GM19455 (cell line): ENCODE measurements around the gene CA12.

Experiments used
- ATAC-seq: cut with Tn5 transposase; IDR thresholded peaks from one replicate; pipeline ENCODE4 v1.9.1; 2021; ENCODE audit not compliant: unreplicated experiment

CA12 gene

DNA sequence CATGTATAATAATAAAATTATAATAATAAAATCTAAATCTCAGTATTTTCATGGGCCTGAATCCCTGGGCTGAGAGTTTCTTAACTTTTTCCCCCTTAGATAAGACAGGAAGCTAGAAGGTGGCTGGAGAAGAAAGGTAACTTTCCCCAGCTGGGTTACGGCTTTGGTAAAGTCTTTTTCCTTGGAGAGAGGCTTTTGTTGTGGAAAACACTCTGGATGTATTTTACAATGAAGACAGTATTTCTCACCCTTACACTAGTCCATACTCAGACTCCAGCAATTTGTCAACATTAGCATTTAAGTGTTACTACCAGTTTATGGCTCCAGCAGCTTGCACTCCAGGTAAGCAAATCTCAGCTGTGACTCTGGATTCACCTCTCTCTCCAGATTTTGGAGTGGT lies 69.4 kb downstream of the CA12 start:
- ATAC-seq, result no peak

DNA sequence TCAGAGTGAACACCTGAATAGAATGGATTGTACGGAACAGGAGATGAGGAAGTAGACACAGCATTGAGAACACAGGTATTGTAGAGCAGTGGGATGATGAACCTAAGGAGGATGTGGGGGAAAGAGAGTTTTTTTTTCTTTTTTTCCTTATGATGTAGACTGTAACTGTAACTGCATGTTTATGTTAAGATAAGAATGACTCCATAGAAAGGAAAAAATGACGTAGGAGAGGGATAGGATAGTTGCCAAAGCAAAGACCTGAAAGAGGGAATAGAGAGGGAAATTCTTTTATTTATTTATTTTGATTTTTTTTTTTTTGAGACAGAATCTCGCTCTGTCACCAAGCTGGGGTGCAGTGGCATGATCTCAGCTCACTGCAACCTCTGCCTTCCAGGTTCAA lies 71.0 kb downstream of the CA12 start:
- ATAC-seq, result no peak

DNA sequence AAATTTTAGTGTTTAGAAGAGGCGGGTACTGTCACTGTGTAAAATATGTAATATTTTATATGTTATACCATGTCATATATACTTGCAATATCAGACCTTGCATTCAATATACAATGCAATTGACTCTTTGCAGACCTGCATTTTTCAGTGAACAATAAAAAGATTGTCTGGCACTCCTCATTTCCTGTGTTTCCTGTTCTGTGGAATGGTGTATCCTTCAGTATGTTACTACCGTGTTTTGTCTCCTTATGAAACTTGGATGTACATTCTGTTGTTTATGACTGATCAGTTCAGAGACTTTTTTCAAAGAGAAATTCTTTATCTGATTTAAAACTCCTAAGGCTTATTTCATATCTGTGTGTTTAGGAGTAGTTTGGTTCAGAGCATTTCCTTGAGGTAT lies 72.7 kb downstream of the CA12 start:
- no peak for ATAC-seq

DNA sequence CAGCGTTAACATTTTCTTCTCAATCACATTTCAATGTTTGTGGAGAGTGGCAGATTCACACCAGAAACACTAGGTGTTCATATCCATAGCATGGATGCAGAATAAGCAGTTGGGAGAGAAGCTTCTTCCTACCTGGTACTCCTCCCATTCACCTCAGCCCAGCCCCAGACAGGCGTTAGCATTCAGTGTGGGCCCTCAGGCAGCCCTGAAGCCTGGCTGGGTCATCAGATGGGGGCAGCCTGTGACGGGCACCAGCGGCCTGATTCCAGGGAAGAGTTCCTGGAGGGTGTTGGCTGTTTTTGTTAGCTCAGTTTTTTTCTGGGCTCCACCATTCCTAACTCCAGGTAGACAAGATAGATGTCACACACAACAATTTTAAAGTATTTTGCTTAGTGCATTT lies 73.2 kb downstream of the CA12 start:
- no peak for ATAC-seq

DNA sequence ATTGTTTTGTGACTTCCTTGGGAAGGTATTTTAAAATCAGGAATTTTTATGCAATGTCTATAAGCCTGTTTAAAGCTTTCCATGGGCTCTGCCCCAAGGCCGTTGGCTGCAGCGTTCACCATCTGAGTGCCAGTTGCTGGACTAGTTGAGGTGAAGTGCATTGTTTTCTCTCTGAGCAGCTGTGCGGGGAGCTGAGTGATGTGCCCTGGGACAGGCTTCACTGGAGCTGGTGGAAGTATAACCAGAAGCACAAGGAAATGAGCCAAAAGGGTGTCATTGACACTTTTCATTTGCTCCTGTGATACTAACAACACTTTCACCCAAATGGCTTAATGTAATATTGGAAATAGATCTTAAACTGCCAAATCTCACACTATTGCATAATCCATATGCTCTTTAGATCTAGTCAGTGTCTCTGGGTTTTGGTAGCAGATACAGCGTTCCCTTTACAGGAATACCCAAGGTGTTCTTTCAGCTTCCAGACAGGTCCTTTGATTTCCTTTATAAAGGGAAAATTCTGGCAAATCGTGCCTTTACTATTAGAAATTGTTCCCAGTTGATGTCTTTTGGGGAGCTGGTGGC lies 75.1 kb downstream of the CA12 start:
- no peak for ATAC-seq

DNA sequence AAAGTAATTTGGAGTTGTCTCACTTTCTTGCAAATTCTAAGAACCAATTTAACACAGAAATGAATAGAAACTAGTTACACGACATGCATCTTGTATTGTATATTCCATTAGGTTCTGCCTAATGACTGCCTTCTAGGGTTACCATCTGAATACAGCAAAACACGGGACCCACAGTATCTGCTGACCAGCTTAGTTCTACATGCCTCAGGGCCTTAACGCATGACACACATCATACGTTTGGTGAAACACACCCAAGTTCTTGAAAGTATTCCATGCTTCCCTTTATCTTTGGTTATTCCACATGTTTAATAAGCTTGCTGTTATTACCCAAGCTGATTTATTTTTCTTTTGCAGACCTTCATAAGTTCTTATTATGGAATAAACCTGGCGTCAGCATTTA lies 76.4 kb downstream of the CA12 start:
- no peak for ATAC-seq

DNA sequence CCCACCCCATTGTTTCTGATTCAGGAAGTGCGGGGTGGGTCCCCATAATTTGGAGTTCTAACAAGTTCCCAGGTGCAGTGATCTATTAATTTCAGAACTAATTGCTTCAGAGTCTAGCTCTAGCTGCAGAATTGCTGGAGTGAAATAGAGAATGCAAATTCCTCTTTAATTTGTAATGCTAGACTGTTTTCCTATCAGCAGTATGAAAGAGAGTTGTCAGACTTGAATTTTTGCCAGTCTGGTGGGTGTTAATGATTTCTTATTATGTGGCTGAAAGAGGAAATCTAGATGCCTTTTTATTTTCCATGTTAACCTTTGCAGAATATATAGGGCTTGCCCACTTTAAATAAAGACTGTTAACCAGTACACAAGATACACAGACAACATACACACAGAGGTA lies 80.6 kb downstream of the CA12 start:
- no peak for ATAC-seq

DNA sequence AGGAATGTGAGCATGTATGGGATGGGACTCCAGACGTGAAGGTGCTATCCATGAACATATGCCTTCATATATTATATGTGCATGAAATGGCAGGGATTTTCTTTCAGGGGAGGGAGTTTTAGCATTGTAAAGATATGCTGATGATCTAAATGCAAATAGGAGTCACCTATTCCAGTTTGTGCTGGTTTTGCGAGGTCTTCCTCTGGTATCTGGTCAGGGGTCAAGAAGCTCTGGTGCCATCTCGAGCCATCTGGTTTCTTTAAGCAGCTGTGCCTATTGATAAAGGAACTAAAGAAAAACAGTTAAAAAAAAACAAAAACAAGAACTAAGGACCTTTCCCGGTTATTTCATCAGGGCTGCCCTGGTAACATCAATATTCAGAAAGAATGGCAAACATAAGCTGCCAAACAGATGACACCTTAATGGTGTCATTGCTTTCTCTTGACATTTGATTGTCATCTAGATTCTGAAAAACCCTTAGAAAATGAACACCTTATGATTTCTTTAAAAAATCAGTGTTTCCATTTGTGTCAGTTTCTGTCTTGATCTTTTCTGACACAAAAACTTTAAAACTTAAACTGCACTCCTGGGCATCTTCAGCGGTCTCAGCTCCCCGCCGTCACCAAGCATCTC lies 81.6 kb downstream of the CA12 start:
- no peak for ATAC-seq

DNA sequence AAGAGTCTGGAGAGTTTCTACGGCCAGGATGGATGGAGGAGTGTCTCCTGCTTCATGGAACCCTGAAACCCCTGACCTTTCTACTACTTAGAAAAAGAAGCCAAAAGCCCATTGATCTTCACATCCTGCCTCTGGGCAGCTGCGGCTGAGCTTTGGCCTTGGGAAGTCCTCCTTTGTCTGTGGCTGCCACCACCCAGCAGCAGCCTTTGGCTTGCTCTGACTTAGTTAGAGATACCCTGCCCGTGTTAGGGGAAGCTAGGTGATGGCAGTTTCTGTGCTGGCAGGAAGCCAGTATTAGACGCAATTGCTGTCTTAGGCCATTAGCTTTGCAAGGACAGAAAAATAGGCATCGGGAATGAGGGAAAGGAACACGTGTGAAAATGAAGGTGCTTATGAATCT lies 85.5 kb downstream of the CA12 start:
- ATAC-seq, result no peak

DNA sequence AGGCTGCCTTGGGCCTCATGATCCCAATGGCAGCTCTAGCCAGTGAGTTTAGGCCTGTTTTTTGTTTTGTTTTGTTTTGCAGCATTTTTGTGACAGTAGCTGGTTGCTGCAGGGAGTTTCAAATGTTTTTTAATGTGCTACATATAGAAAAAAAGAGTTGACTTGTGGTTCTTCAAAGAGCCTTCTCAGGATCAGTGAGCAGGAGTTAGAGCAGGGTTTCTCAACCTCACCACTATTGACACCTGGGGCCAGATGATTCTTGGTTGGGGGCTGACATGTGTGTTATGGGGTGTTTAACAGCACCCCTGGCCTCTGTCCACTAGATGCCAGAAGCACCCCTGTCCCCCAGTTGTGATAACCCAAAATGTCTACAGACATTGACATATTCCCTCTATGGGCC lies 86.3 kb downstream of the CA12 start:
- ATAC-seq, result no peak

DNA sequence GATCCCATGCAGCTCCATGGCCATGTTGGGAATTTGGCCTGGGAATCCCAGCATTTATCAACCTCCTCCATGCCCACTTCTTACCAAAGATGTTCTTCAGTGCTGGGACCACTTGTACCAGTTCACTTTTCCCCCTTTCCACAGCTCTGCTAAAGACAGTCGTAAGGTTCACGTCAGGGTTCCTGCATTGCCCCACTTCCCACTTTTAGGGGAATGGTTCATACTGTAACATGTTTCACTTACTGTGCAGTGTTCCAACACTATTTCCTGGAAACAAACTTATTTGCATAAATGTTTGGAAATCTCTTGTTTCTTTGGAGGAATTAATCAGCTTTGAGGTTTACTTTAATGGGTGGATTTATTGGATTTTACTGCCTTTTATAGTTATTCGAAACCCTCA lies 87.3 kb downstream of the CA12 start:
- ATAC-seq, result no peak

DNA sequence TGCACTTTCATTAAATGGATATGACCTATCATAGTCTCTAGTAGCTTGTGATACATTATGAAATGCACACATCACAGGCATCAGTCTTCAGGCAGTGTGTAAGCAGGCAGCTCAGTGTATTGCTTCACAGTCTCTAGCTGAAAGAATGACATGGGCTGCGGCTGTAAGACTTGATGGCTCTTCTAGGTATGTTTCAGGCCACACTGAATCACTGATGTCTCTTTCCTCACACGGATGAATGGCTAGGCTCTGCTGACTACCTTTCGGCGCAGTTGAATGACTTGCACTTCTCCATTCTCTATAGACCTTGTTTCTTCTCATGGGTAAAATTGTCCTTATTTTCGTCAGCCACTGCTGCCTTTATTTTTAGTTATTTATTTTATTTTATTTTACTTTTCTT lies 88.9 kb downstream of the CA12 start:
- peak; percentile 61 for ATAC-seq

DNA sequence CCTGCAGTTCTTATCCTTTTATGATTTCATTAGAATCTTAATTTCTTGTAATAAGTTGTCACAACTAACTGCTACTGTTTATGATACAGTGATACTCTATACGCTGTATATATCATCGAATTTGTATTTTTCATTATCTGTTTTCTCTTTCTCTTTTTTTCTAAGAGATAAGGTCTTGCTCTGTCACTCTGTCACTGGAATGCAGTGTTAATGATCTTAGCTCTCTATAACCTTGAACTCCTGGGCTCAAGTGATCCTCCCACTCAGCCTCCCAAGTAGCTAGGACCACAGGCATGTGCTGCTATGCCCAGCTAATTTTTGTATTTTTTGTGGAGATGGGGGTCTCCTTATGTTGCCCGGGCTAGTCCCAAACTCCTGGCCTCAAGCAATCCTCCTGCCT lies 89.4 kb downstream of the CA12 start:
- ATAC-seq, result no peak

DNA sequence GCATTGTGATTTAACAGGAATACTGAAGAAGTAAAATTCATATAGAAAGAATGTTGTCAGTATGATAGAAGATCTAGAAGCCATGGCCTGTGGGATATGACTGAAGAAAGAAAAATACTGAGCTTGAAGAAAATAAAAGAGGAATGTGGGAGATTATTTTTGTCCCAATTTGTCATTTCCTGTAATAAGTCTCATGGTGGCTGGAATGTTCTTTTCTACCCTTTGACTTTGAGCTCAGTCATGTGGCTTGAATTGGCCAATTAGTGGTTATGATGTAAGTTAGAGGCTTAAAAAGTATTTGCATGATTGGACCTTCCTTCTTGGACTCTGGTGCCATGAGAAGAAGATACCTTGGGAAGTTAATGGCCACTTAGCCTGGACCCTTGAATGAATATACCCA lies 90.1 kb downstream of the CA12 start:
- ATAC-seq, result no peak

DNA sequence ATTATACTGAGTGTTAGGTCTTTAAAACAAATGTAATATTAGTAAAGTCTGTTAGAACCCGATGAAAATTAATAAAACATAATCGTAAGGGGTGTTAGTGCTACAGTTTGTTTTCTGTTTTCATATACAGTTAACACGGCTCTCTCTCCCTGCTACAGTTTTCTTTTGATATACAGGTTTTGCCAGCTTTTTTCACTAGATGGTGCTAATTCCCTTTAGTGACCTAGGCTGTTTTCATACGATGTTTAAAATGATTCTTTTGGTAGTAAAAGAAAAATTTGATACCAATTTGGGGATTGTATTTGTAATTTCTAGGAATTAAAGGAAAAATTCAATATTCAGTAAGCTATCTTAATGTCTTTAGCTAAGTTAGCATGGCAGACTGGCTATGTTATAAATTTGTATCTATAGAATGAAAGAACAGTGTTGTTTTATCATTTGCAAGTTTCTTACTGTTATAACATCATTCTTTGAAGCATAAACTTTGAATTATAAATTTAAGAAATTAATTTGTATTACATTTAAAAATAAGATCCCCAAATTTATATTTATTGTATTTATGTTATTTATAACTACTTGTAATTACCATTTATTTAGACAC lies 92.8 kb downstream of the CA12 start:
- ATAC-seq, result no peak

DNA sequence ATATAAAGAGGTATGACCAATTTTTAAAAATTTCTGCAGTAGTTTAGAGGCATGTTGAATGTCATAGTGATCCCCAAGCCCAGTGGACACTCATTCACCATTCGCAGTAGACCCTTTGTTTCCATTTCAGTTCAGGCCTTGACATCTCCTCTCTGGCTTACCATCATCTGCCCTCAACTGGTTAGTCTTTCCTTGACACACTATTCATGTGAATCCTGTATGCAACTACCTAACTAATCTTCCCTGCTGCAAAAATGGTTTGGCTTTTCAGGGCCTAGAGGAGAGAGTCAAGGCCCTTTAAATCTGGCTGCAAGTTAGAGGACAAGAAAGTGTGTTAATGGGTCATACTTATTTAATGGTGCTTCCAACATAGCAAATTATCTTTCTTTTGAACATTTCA lies 93.3 kb downstream of the CA12 start:
- ATAC-seq, result no peak

DNA sequence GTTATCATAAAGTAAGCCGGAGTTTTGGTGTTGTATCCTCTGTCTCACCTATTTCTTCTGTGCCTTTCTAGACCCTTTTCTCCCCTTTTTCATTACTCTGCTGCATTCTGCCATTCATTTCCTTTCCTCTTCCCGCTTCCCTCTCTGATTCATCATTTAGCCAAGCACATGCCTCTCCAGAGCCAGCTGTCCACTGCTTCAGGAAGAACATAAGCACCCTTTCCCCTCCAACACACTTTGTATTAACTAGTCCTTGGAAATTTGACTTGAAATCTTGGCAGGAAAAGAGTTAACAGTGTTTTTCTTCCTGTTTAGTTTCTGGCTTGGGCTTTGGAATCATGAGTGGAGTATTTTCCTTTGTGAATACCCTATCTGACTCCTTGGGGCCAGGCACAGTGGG lies 94.5 kb downstream of the CA12 start:
- no peak for ATAC-seq

DNA sequence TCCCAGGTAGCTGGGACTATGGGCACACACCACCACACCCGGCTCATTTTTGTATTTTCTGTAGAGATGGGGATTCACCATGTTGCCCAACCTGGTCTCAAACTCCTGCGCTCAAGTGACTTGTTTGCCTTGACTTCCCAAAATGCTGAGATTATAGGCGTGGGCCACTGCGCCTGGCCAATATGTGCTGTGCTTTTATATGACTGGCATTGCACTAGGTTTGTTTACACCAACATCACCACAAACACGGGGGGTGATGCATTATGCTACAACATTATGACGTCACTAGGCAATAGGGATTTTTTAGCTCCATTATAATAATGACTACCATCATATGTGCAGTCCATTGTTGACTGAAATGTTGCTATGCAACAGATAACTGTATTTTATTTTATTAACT lies 97.3 kb downstream of the CA12 start:
- no peak for ATAC-seq

DNA sequence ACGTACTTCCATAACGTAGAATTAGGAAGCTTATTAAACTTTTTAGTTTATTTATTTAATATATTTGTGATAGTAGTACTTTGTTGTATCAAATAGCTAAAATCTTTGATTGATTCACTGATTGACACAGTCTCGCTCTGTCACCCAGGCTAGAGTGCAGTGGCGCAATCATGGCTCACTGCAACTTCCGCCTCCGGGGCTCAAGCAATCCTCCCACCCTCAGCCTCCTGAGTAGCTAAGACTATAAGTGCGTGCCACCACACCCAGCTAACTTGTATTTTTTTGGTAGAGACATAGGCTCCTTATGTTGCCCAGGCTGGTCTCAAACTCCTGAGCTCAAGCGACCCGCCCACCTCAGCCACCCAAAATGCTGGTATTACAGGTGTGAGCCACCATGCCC lies 98.5 kb downstream of the CA12 start:
- ATAC-seq, result no peak

DNA sequence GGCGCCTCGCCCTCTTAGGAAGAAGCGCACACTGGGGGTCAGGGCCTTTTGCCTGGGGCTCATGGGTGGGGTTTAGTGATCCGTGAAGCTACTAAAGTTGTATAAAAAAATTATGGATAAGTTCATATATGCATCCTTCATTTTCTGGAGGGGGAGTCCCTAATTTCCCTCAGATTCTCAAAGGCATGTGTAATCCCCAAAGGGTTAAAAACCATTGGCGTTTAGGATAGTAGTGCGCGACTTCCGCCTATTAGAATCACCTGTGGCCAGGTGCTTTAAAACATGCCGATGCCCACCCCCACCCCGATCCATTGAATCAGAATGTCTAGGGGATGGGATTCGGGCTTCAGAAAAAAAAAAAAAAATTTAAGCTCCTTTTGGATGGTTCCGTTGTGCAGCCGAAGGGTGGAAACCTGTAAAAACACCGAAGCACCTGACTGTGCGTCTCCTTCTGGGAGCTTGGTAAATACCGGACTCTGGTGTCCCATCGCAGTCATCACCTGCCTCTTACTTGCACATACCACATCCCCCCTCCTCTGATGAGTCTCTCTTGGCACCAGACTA lies 103.7 kb downstream of the CA12 start:
- no peak for ATAC-seq

DNA sequence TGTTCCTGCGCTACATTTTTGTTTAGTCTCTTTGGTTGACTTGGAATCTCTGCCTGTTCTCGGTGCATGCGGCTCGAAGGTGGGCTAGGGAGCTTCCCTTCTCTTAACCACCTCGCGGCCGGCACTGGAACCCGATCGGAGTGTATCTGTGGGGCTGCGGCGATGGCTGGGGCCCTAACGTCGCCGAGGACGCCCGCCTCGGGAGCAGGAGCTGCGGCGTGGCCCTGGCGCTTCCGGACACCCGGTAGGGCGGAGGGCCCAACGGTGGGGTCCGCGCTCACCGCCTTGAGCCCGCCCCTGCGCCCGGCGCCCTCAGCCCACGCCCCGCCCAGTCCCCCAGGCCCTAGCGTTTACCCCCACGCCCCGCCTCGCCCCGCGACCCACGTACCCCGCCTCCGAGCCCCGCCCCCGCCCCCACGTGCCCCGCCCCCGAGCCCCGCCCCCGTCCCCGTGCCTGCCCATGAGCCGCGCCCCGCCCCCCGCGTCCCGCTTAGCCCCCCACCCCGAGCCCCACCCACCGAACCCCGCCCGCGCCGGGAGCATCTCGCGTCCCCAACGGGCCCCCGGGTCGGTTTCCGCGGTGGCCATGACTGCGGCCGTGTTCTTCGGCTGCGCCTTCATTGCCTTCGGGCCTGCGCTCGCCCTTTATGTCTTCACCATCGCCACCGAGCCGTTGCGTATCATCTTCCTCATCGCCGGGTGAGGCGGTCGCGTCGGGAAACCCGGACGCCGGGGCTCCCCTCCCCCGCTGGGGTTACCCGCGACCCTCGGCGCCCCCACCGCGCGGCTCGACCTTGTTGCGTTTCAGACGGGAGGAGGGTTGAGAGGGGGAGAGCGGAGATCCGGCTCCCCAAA lies 104.4 kb downstream of the CA12 start, which contains the start of gene APH1B:
Gene APH1B (plus strand): TSS at position 568 of the 855 bp plus-strand sequence. CDS start 19 bp downstream, at position 587.
- ATAC-seq, result peak; percentile 69
